SH-SY5Y (cell line): ENCODE measurements around the gene ADARB2.

Experiments used
- GATA2 ChIP-seq: IDR thresholded peaks from 2 replicates; pipeline ENCODE4 v1.6.1; 2011; ENCODE audit warnings: mild to moderate bottlenecking, low read depth, low read length
- GATA3 ChIP-seq: IDR thresholded peaks from 2 replicates; pipeline ENCODE4 v1.6.1; 2011; ENCODE audit warnings: low read depth, mild to moderate bottlenecking, low read length, moderate library complexity

- TF ChIP-seq GATA2: no peak
- no peak for TF ChIP-seq GATA3
Observed at GRCh38 chr10:1368842-1369171, 368.5 kb downstream of the ADARB2 start.
